ENCODE measurements around the gene PAF1.
A peak's percentile ranks its signal among the peaks of the same experiment; 100 is the strongest.
"Not testable (repeated sequence)": the region's sequence is repeated elsewhere in the genome, so short reads cannot be mapped to it uniquely, and the experiment has no call there.

Gene PAF1

DNA sequence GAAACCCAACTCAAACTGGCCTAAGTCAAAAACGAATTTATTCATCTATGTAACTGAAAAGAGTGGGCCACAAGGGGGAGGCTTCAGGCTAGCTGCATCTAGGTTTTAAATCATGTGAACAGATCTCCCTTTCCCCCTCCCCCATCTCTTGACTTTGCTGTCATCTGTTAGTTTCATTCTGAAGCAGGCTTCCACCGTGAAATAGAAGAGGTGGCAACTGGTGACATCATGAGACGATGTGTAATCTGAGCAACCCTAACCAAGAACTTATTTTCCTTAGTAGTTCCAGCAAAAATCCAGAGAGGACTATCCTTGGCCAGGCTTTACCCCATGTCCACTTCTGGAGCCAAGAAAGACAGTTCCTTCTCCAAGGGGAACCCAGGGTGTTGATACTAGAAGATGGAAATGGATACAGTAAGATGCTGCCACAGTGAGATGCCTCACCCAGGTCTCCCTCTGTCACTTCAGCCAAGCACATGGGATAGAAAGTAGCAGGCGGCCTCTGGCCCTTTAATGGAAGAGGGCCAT lies 39.3 kb downstream of the PAF1 start:
- DNase-seq (ENCODE audit: low spot score): no peak

DNA sequence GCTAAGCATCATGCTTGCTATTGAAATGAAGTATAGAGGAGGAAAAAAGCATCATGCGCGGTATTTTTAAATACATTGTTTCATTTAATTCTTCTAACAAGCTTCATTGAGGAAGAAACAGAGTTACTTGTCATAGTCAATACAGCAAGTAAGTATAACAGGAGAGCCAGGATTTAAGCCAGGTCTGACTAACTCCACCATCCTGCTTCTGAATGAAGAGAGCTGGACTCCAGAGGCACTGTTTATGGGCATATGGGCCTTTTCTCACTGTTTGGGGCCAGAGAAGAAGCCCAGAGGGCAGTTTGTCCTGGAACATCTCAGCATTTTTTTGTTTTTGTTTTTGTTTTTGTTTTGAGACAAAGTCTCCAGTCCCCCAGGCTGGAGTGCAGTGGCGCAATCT lies 40.8 kb downstream of the PAF1 start:
- no peak for DNase-seq (ENCODE audit: low spot score)

DNA sequence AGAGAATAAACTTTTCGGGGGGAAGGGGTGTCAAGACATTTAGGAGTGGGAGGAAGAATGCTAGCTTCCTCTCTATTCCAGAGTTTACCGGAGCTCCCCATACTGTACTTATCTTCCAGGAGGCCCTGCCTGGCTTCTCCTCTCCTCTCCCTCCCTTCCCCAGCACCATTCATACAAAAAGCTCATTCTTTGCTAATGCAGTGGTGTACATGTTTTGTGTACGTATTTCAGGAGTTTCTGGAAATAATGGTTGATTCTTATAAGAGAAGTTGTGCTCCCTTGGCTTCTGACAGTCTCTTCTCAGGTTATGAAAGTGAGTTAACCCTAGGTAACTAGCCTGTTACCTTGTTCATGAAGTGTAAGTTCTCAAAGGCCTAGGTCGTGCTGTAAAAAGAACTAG lies 41.6 kb downstream of the PAF1 start:
- DNase-seq (ENCODE audit: low spot score): no peak

DNA sequence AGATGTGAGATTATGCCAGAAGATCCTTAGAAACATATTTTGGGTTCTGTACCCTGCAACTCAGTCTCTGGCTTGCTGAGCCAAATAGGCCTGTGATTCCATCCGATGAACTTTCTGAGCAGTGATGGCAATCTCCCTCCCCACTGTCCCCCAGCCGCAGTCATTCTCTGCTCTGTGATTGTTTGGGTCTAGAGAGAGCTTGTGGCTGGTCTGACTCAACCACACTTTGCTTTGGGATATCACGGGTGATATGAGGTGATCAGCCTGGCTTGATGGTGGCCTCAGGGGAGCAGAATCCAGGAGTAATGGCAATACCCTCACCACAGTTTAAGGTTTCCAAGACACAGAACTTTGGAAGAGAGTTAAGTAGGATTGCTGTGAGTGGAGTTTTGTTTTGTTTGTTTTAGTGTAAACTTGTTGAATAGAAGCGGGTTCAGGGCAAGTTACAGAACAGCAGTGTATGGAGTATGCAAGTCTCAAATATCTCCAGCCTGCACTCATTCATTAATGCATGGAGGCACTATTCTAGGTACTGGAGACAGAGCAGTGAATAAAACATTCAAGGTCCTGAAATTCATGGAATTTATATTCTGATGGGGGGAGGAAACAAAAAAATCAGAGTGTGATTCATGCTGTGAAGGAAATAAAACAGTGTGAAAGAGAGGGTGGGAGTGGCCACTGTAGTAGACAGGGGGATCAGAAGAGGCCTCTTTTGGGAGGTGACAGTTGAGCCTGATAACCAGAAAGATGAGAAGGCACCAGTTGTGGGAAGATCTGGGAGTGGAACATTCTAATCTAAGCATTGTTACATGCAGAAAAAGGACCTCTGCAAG lies 43.4 kb downstream of the PAF1 start:
- no peak for DNase-seq (ENCODE audit: low spot score)

DNA sequence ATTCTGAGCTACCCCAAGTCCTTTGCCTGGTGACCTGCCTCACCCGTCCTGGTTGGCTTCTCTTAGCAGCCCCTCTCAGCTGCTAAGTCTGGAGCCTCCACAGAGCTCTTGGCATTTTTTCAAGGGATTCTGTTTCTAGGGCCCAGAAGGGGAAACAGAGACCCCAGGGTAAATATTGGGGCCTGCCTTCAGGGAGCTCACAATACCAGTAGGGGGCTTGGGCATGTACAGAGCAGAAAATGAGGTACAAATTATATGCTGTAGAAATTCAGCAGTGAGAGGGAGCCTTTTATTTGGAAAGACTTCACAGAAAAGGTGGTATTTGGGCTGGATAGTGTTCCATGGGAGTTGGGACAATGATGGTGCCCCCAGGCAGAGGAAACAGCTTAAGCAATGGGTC lies 45.0 kb downstream of the PAF1 start:
- no peak for DNase-seq (ENCODE audit: low spot score)

DNA sequence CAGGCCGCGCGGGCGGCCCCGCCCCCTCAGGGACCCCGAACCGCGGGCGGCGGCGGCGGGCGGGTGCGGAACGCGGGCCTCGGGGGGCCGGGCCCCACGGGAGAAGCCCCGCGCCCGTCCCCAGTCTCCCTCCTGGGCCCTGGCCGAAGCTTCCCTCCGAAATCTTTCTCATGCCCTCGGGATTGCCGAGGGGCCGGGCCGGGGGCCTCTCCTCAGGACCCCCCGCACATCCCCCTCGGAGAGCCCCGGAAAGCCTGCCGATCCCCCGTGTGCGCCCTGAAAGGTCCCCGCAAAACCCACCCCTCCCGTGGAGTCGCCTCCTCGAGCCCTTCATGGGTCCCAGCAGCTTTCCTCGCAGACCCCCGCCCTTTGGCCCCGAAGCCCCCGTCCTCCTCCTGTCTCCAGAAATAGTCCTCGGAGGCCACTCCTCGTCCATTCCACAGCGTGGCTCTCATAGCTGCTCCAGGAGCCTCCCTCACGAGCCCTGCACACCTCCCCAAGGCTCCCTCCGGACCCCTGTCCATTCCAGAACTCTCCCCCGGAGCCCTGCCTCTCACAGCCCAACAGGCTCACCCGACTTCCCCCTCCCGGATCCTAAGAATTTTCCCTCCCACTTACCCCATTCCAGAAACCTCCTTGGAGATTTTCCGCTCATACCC lies 48.1 kb downstream of the PAF1 start:
- DNase-seq (ENCODE audit: low spot score): no peak

DNA sequence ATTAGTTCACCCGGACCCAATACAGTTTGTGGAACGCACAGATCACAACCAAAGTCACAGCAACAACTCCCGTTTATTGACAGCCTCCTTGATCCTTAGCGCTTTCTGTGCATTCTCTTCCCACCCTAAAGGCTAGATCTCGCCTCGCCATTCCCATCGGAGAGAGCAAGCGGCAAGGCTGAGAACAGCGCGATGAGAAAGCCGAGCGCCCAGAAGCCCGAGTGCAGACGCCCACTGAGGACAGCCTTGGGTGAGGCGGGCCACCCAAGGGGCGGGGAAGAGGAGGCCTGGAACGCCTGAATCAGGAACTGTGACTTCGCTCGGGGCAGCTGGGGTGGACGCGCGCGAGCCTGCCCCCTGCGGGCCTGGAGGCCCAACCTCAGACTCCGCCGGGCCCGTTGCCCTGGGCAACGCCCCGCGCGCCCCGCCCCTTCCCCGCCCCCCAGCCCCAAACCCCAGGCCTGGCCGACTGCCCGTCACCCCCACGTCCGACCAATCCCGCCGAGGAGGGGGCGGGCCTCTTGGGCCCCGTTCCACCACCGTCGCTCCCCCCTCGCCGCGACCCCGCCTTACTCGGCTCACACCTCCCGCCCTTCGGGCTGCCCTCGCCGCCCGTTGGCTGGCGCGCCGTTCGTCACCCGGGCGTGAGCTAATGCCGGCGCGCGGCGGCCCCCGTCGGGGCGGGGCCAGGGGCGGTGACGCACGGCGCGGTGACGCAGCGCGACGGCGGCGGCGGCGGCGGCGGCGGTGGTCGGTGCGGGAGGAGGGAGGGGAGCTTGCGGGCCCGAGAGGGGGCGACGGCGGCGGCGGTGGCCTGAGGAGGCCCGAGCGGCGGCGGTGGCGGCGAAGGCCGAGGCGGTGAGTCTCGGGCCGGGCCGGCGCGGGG lies 48.9 kb downstream of the PAF1 start, which contains the start of gene SAMD4B:
SAMD4B (plus strand) TSS at position 703 of the 886 bp plus-strand sequence. CDS start 14,473 bp downstream, outside the sequence.
- DNase-seq (ENCODE audit: low spot score): peak; percentile 99

DNA sequence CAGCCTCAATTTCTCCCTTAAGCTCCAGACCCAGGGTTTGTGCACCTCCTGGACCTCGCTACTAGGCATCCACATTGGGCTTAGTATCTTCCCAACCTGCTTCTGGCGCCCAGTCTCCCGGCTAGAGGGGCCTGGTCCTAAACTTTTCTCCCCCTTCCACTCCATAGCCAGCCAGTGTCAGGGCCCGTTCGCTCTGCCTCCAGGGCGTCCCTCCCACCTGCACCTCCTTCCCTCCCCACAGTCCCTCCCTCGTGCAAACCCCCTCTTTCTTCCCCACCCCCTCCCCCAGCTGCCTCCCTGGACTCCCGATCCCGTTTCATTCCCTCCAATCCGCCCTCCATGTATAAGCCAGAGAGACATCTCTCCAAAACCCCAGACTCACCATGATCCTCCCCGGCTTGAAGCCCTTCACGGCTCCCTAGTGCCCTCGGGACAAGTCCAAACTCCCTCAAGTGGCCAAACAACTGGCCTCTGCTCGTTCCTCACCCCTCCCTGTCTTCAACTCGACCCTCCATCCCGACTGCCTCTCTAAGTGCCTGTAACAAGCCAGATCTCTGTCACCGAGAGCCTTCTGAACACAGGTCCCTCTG lies 49.7 kb downstream of the PAF1 start:
- peak; percentile 41 for DNase-seq (ENCODE audit: low spot score)

DNA sequence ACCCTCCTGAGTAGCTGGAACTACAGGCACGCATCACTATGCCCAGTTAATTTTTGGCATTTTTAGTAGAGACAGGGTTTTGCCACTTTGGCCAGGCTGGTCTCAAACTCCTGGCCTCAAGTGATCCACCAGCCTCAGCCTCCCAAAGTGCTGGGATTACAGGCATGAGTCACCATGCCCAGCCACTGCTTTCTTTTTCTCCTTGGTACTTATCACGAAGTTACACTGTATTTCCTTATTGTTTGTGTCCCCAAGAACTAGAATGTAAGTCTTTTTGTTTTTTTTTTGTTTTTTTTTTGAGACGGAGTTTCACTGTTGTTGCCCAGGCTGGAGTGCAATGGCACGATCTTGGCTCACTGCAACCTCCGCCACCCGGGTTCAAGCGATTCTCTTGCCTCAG lies 50.8 kb downstream of the PAF1 start:
- not testable (repeated sequence) for DNase-seq (ENCODE audit: low spot score)

DNA sequence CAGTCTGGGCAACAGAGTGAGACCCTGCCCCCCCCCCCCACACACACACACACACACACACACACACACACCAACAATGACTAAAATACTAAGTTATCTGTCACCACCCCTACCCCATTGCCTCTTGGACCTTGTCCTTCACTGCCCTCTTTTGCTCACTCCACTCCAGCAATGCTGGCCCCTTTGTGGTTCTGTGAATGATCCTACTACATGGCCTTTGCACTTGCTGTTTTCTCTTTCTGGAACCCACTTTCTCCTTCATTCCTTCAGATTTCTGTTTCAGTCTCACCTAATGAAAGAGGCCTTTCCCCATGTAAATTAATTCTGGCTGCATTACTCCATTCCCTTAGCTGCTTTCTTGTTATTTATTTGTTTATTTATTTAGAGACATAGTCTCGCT lies 51.2 kb downstream of the PAF1 start:
- no peak for DNase-seq (ENCODE audit: low spot score)

DNA sequence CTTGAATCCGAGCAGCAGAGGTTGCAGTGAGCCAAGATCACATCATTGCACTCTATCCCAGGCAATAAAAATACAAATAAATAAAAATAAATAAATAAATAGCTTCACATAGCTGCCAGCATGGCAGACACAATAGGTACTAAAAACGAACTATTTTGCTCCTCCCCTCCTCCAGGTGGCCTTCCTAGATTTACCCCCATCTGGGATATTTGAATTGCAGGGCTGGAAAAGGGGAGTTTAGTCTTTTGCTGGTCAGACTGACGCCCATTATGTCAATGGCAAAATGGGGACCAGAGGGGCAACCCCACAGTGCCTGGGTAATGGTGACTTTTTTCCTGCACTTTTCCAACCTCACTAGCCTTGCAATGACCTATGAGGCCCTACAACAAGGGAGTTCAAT lies 54.4 kb downstream of the PAF1 start:
- no peak for DNase-seq (ENCODE audit: low spot score)

Measured in SW480 (cell line).